IMR-90 (cell line): ENCODE data around the gene C10orf90. TPM values are rescaled to one million over a fixed set of nuclear protein-coding genes. Genes with fewer than 3 reads are reported as not detected.

Source experiments
- ATAC-seq: fragments of 200-7000 bp; cut with Tn5 transposase; 2 replicates; pipeline ENCODE4 v1.9.1; 2020; ENCODE audit warnings: low read depth, mild to moderate bottlenecking, moderate library complexity
- BruUV-seq: library from RNA; stranded (reverse); fragments of 400-500 nt; replicated peaks from 2 replicates; lab custom pipeline; 2021; lab: Mats Ljungman, UMichigan
- CTCF ChIA-PET: fragments of 300-600 bp; formaldehyde crosslinking; extraction: SDS; loops from one replicate; lab custom pipeline; 2021; ENCODE audit warnings: antibody characterized with exemption; lab: Yijun Ruan, JAX
- POLR2A ChIA-PET: fragments of 300-600 bp; sonication (Branson Sonifier 250); formaldehyde crosslinking; loops from one replicate; lab custom pipeline; 2022; ENCODE audit warnings: antibody characterized with exemption; ENCODE audit not compliant: unreplicated experiment; lab: Charles Lee
- DNase-seq: peaks from one replicate; pipeline ENCODE4 v3.0.0; 2013
- H2AFZ ChIP-seq: replicated peaks from 2 replicates; pipeline ENCODE3; 2013; ENCODE audit warnings: low read length, mild to moderate bottlenecking; ENCODE audit not compliant: poor library complexity
- H2AK5ac ChIP-seq: 2 replicates; pipeline ENCODE4 v1.6.1; 2013; ENCODE audit warnings: low read depth, low read length, inconsistent platforms
- H2AK9ac ChIP-seq: replicated peaks from 2 replicates; pipeline ENCODE3; 2013; ENCODE audit warnings: mild to moderate bottlenecking, low read depth, low read length, moderate library complexity; ENCODE audit not compliant: poor library complexity
- H2BK120ac ChIP-seq: 2 replicates; pipeline ENCODE4 v1.6.1; 2013; ENCODE audit warnings: low read depth, low read length, inconsistent platforms
- H2BK15ac ChIP-seq: 3 replicates; pipeline ENCODE4 v1.6.1; 2013; ENCODE audit warnings: low read depth, low read length, inconsistent platforms
- H2BK20ac ChIP-seq: 2 replicates; pipeline ENCODE4 v1.6.1; 2013; ENCODE audit warnings: low read depth, mild to moderate bottlenecking, inconsistent platforms, low read length, moderate library complexity
- H2BK5ac ChIP-seq: 2 replicates; pipeline ENCODE4 v1.6.1; 2013; ENCODE audit warnings: mild to moderate bottlenecking, low read depth, low read length, inconsistent platforms; ENCODE audit not compliant: poor library complexity, severe bottlenecking
- H3K14ac ChIP-seq: replicated peaks from 2 replicates; pipeline ENCODE4 v1.6.1; 2013; ENCODE audit warnings: low read depth, low read length, inconsistent platforms
- H3K18ac ChIP-seq: 2 replicates; pipeline ENCODE4 v1.6.1; 2013; ENCODE audit warnings: low read depth, low read length, control low read depth
- H3K23ac ChIP-seq: 2 replicates; pipeline ENCODE4 v1.6.1; 2013; ENCODE audit warnings: low read depth, low read length, inconsistent platforms
- H3K27ac ChIP-seq: 2 replicates; pipeline ENCODE4 v1.5.1; 2013; ENCODE audit warnings: mild to moderate bottlenecking, control low read depth, low read length; ENCODE audit not compliant: insufficient read depth
- H3K27me3 ChIP-seq: 2 replicates; pipeline ENCODE4 v1.6.1; 2013; ENCODE audit warnings: low read length; ENCODE audit not compliant: control insufficient read depth, insufficient read depth
- H3K36me3 ChIP-seq: 2 replicates; pipeline ENCODE4 v1.6.1; 2013; ENCODE audit warnings: low read length, mixed read lengths; ENCODE audit not compliant: control insufficient read depth, insufficient read depth
- H3K4ac ChIP-seq: 2 replicates; pipeline ENCODE4 v1.6.1; 2013; ENCODE audit warnings: low read depth, low read length, inconsistent platforms
- H3K4me1 ChIP-seq: 2 replicates; pipeline ENCODE4 v1.6.1; 2013; ENCODE audit warnings: low read length, mixed read lengths; ENCODE audit not compliant: control insufficient read depth, insufficient read depth
- H3K4me2 ChIP-seq: 2 replicates; pipeline ENCODE4 v1.6.1; 2013; ENCODE audit warnings: low read depth, mild to moderate bottlenecking, control low read depth, low read length, moderate library complexity
- H3K4me3 ChIP-seq: 2 replicates; pipeline ENCODE4 v1.5.1; 2013; ENCODE audit warnings: low read depth, mild to moderate bottlenecking, control low read depth, low read length, moderate library complexity; ENCODE audit not compliant: insufficient read depth
- H3K56ac ChIP-seq: 2 replicates; pipeline ENCODE4 v1.6.1; 2013; ENCODE audit warnings: low read length, inconsistent platforms; ENCODE audit not compliant: insufficient read depth; ENCODE audit errors: extremely low read depth
- H3K79me1 ChIP-seq, 2 experiments: 2 replicates each; pipeline ENCODE4 v1.6.1; 2013; ENCODE audit warnings: low read length in 2 of 2, inconsistent platforms in 1 of 2, low read depth in 1 of 2
- H3K9ac ChIP-seq: 2 replicates; pipeline ENCODE4 v1.6.1; 2013; ENCODE audit warnings: low read depth, low read length, control low read depth
- H3K9me1 ChIP-seq: 2 replicates; pipeline ENCODE4 v1.6.1; 2013; ENCODE audit warnings: low read length, inconsistent platforms; ENCODE audit not compliant: insufficient read depth
- H3K9me3 ChIP-seq: 2 replicates; pipeline ENCODE4 v1.6.1; 2013; ENCODE audit warnings: low read length; ENCODE audit not compliant: control insufficient read depth, insufficient read depth
- H4K20me1 ChIP-seq: 2 replicates; pipeline ENCODE4 v1.6.1; 2013; ENCODE audit warnings: low read length, inconsistent platforms; ENCODE audit not compliant: insufficient read depth
- H4K5ac ChIP-seq: 2 replicates; pipeline ENCODE4 v1.6.1; 2013; ENCODE audit warnings: mild to moderate bottlenecking, low read depth, low read length, control low read depth
- H4K8ac ChIP-seq, 2 experiments: 2 replicates each; pipeline ENCODE4 v1.6.1; 2013; ENCODE audit warnings: low read depth in 2 of 2, low read length in 2 of 2, control low read depth in 1 of 2, inconsistent platforms in 1 of 2
- H4K91ac ChIP-seq: 2 replicates; pipeline ENCODE4 v1.6.1; 2013; ENCODE audit warnings: low read depth, low read length, inconsistent platforms; ENCODE audit not compliant: insufficient read depth
- BHLHE40 ChIP-seq: fragments of 150-350 bp; IDR thresholded peaks from 2 replicates; pipeline ENCODE4 v1.6.1; 2016; ENCODE audit warnings: mild to moderate bottlenecking, low read depth, low read length
- CEBPB ChIP-seq: IDR thresholded peaks from 2 replicates; pipeline ENCODE4 v1.6.1; 2012; ENCODE audit warnings: low read depth, low read length, improper control_type of control experiment
- ELK1 ChIP-seq: fragments of 150-350 bp; IDR thresholded peaks from 2 replicates; pipeline ENCODE4 v1.6.1; 2016; ENCODE audit warnings: low read depth, mild to moderate bottlenecking, low read length, moderate library complexity, borderline replicate concordance
- FOS ChIP-seq: fragments of 150-350 bp; IDR thresholded peaks from 2 replicates; pipeline ENCODE4 v1.6.1; 2016; ENCODE audit warnings: low read depth, low read length
- MAZ ChIP-seq: IDR thresholded peaks from 2 replicates; pipeline ENCODE4 v1.6.1; 2012; ENCODE audit warnings: low read depth, mild to moderate bottlenecking, low read length, improper control_type of control experiment, moderate library complexity, borderline replicate concordance
- NFE2L2 ChIP-seq: fragments of 150-350 bp; IDR thresholded peaks from 2 replicates; pipeline ENCODE4 v1.6.1; 2016; ENCODE audit warnings: low read depth, mild to moderate bottlenecking, low read length
- RFX5 ChIP-seq: IDR thresholded peaks from 2 replicates; pipeline ENCODE4 v1.8.0; 2012; ENCODE audit warnings: low read depth, mild to moderate bottlenecking, low read length, moderate library complexity
- SMC3 ChIP-seq: fragments of 150-350 bp; IDR thresholded peaks from 2 replicates; pipeline ENCODE4 v1.6.1; 2016; ENCODE audit warnings: low read depth, mild to moderate bottlenecking, antibody characterized with exemption, low read length, moderate library complexity
- USF2 ChIP-seq: fragments of 150-350 bp; IDR thresholded peaks from 2 replicates; pipeline ENCODE4 v1.6.1; 2017; ENCODE audit warnings: mild to moderate bottlenecking, antibody characterized with exemption, low read length, low read depth
- WGBS, 2 experiments: methylation state at CpG; one replicate each; pipeline versions ENCODE4 v1.1.5 to v1.1.7; 2013; ENCODE audit warnings: missing lambda C conversion rate in 2 of 2; ENCODE audit not compliant: insufficient read length in 1 of 2; ENCODE audit errors: extremely low coverage in 2 of 2; 5-methylcytosine and 5-hydroxymethylcytosine counted together
- dilution Hi-C: fragments of 300-500 bp; cut with HindIII; formaldehyde crosslinking; loops from one replicate; pipeline ENCODE4 v1.14.3; 2018; ENCODE audit warnings: low sequenced_read_pairs; ENCODE audit not compliant: unreplicated experiment
- in situ Hi-C: fragments of 300-500 bp; cut with MboI; formaldehyde crosslinking; loops from 3 replicates; pipeline ENCODE4 v1.14.3; 2019; ENCODE audit warnings: low sequenced_read_pairs, inconsistent platforms, mixed read lengths
- intact Hi-C: fragments of 100-400 bp; cut with micrococcal nuclease; formaldehyde crosslinking; loops from 2 replicates; pipeline ENCODE4 v1.10.0; 2022
- polyA plus RNA-seq, 3 experiments: library from polyadenylated mRNA; depleted of rRNA; stranded (reverse); fragments of >200 nt; gene quantifications; 2 replicates each; pipeline ENCODE4 v1.2.3, GENCODE V29; 2012; ENCODE audit warnings: low replicate concordance in 1 of 3
- total RNA-seq: library from RNA; depleted of rRNA; stranded (reverse); fragments of >200 nt; gene quantifications from 2 replicates; pipeline ENCODE4 v1.2.3, GENCODE V29; 2012

C10orf90 gene
- total and polyA plus RNA-seq, 2 of the 4 experiments (the other 2 are of a cell fraction) = 0.05 to 0.18 TPM

GRCh38 chr10:126650161-126650560, 20.3 kb downstream of the C10orf90 start:
- no TSS peak for BruUV-seq
- H2BK20ac ChIP-seq = no peak overlapping the region
- no peak overlapping the region for H3K4ac ChIP-seq
- no peak overlapping the region for H4K91ac ChIP-seq
- no peak overlapping the region for H3K18ac ChIP-seq
- no peak overlapping the region for H2BK15ac ChIP-seq
- in situ Hi-C loops (no loop called here), dilution Hi-C loops (no loop called here), intact Hi-C loops (no loop called here)
- no peak for TF ChIP-seq ELK1
- TF ChIP-seq NFE2L2 = no peak
- TF ChIP-seq RFX5 = no peak
- TF ChIP-seq BHLHE40 = no peak
- TF ChIP-seq FOS = no peak
- TF ChIP-seq CEBPB = no peak
- no peak for TF ChIP-seq USF2
- TF ChIP-seq MAZ = no peak
- no peak for TF ChIP-seq SMC3
- ATAC-seq (no peak), DNase-seq (no peak)
- H4K20me1 ChIP-seq = no peaks in the 10 kb centered on the region
- H3K56ac ChIP-seq = no peak overlapping the region
- no peak overlapping the region for H2AK5ac ChIP-seq
- no peak overlapping the region for H2BK5ac ChIP-seq
- H4K5ac ChIP-seq = no peak overlapping the region
- no peak overlapping the region for H3K4me3 ChIP-seq
- H2BK120ac ChIP-seq = no peak overlapping the region
- no peaks in the 10 kb centered on the region for H3K4me1 ChIP-seq
- no peaks in the 10 kb centered on the region for H3K79me1 ChIP-seq
- no peaks in the 10 kb centered on the region for H3K36me3 ChIP-seq
- no peak overlapping the region for H2AFZ ChIP-seq
- H3K23ac ChIP-seq = no peak overlapping the region
- no peak overlapping the region for H3K27ac ChIP-seq
- H3K27me3 ChIP-seq = no peaks in the 10 kb centered on the region
- no peak overlapping the region for H3K14ac ChIP-seq
- no CpG with 5 or more reads among the region's 7 CpGs for WGBS, 2 experiments
- no peaks in the 10 kb centered on the region for H3K9me3 ChIP-seq
- H3K4me2 ChIP-seq = no peak overlapping the region
- H2AK9ac ChIP-seq = no peak overlapping the region
- no peak overlapping the region for H4K8ac ChIP-seq
- ChIA-PET POLR2A (no interaction called here), CTCF (no interaction called here)
- no peak overlapping the region for H3K9ac ChIP-seq
- H3K9me1 ChIP-seq = no peaks in the 10 kb centered on the region
